Panc1 (cell line): ENCODE results near the gene SBF2. TPM values are rescaled to one million over a fixed set of nuclear protein-coding genes. Genes with fewer than 3 reads are reported as not detected.

Source experiments
- ATAC-seq: fragments of 200-7000 bp; cut with Tn5 transposase; 2 replicates; pipeline ENCODE4 v1.9.1; 2020; ENCODE audit warnings: mild to moderate bottlenecking, moderate library complexity
- Bru-seq: library from RNA; stranded (reverse); fragments of 400-500 nt; gene quantifications from one replicate; lab custom pipeline; 2021; lab: Mats Ljungman, UMichigan
- BruChase-seq, 2 experiments: library from RNA; stranded (reverse); fragments of 400-500 nt; gene quantifications; one replicate each; lab custom pipeline; 2021; lab: Mats Ljungman, UMichigan
- BruUV-seq: library from RNA; stranded (reverse); fragments of 400-500 nt; replicated peaks from 2 replicates; lab custom pipeline; 2021; lab: Mats Ljungman, UMichigan
- CTCF ChIA-PET: fragments of 300-600 bp; sonication (Branson Sonifier 250); formaldehyde crosslinking; loops from one replicate; lab custom pipeline; 2022; ENCODE audit warnings: antibody characterized with exemption; lab: Charles Lee
- POLR2A ChIA-PET: fragments of 300-600 bp; sonication (Branson Sonifier 250); formaldehyde crosslinking; loops from one replicate; lab custom pipeline; 2022; ENCODE audit warnings: antibody characterized with exemption; lab: Charles Lee
- DNase-seq: peaks from one replicate; pipeline ENCODE4 v3.0.0-alpha.2; 2010; ENCODE audit warnings: low read depth, low spot score
- H3K27ac ChIP-seq: 2 replicates; pipeline ENCODE4 v1.5.1; 2011; ENCODE audit warnings: mild to moderate bottlenecking, low read length, inconsistent platforms
- H3K27me3 ChIP-seq: fragments of 200-500 bp; sonication (Bioruptor generic); 2 replicates; pipeline ENCODE4 v1.6.0; 2014; ENCODE audit warnings: low read length, inconsistent platforms; ENCODE audit not compliant: control insufficient read depth, insufficient read depth
- H3K36me3 ChIP-seq: fragments of 200-500 bp; sonication (Bioruptor generic); 2 replicates; pipeline ENCODE4 v1.5.1; 2014; ENCODE audit warnings: inconsistent platforms, mild to moderate bottlenecking, low read length, moderate library complexity; ENCODE audit not compliant: control insufficient read depth, insufficient read depth
- H3K4me1 ChIP-seq: 2 replicates; pipeline ENCODE4 v1.5.1; 2011; ENCODE audit warnings: inconsistent platforms, mild to moderate bottlenecking, low read length, moderate library complexity; ENCODE audit not compliant: control insufficient read depth, insufficient read depth
- H3K4me3 ChIP-seq, 2 experiments: 2 replicates each; pipeline ENCODE4 v1.5.1; 2011 to 2012; ENCODE audit warnings: low read depth in 2 of 2, low read length in 2 of 2, mild to moderate bottlenecking in 2 of 2, inconsistent platforms in 1 of 2, moderate library complexity in 1 of 2
- H3K9me3 ChIP-seq: fragments of 200-500 bp; sonication (Bioruptor generic); 2 replicates; pipeline ENCODE4 v1.5.1; 2014; ENCODE audit warnings: low read depth, mild to moderate bottlenecking, inconsistent platforms, low read length, moderate library complexity; ENCODE audit not compliant: control insufficient read depth, insufficient read depth
- POLR2AphosphoS5 ChIP-seq: IDR thresholded peaks from 2 replicates; pipeline ENCODE4 v1.6.1; 2012; ENCODE audit warnings: mild to moderate bottlenecking, low read depth, low read length, moderate library complexity
- SIN3A ChIP-seq: IDR thresholded peaks from 2 replicates; pipeline ENCODE4 v1.6.1; 2012; ENCODE audit warnings: low read depth, mild to moderate bottlenecking, low read length, moderate library complexity, borderline replicate concordance; ENCODE audit not compliant: insufficient read depth
- TCF7L2 ChIP-seq: IDR thresholded peaks from 2 replicates; pipeline ENCODE4 v1.6.1; 2011; ENCODE audit warnings: mild to moderate bottlenecking, low read depth, low read length, inconsistent platforms
- in situ Hi-C: cut with HindIII; loops from 2 replicates; pipeline ENCODE4 v1.10.0; 2016; ENCODE audit warnings: low sequenced_read_pairs, low pct_unique_long_range_greater_than_20kb
- intact Hi-C: fragments of 100-400 bp; cut with micrococcal nuclease; formaldehyde crosslinking; loops from one replicate; pipeline ENCODE4 v1.10.0; 2022; ENCODE audit not compliant: unreplicated experiment
- long read RNA-seq: library from polyadenylated mRNA; unstranded; transcript quantifications from one replicate; pipeline ENCODE4 v2.0.0, GENCODE V29; 2021; ENCODE audit not compliant: unreplicated experiment
- polyA plus RNA-seq: library from polyadenylated mRNA; unstranded; fragments of >200 nt; gene quantifications from one replicate; pipeline ENCODE4 v1.2.1, GENCODE V29; 2012; ENCODE audit warnings: missing spikeins; ENCODE audit not compliant: insufficient read length
- total RNA-seq: library from RNA; stranded (reverse); gene quantifications from one replicate; pipeline ENCODE4 v1.2.1, GENCODE V29; 2021; ENCODE audit not compliant: unreplicated experiment
- TF ChIP-seq, protein P1 (sequence below), 2 experiments: IDR thresholded peaks; 2 replicates each; pipeline ENCODE4 v1.6.1; 2011 to 2012; ENCODE audit warnings: low read depth in 2 of 2, control low read depth in 1 of 2, low read length in 1 of 2, mild to moderate bottlenecking in 1 of 2, moderate library complexity in 1 of 2; ENCODE audit not compliant: insufficient read depth in 1 of 2
- TF ChIP-seq, protein P2 (sequence below): fragments of 450-650 bp; IDR thresholded peaks from 2 replicates; pipeline ENCODE4 v1.5.1; 2017; ENCODE audit warnings: mild to moderate bottlenecking

SBF2 gene
- total RNA-seq, result 65.0 TPM
- 30.9 TPM for polyA plus RNA-seq
- percentile 92 among the genes with signal in this experiment for Bru-seq, nascent RNA
- percentile 79 among the genes with signal in this experiment for BruChase-seq, experiment 1, labeled RNA remaining after a 2-hour chase
- percentile 80 among the genes with signal in this experiment for BruChase-seq, experiment 2, labeled RNA remaining after a 6-hour chase
- long read RNA-seq, full-length matches to known transcripts, result 6 of 32 reads
- long read RNA-seq, partial matches to known transcripts, result 9 of 32 reads
- long read RNA-seq, other reads (novel, unspliced or antisense), result 17 of 32 reads

DNA sequence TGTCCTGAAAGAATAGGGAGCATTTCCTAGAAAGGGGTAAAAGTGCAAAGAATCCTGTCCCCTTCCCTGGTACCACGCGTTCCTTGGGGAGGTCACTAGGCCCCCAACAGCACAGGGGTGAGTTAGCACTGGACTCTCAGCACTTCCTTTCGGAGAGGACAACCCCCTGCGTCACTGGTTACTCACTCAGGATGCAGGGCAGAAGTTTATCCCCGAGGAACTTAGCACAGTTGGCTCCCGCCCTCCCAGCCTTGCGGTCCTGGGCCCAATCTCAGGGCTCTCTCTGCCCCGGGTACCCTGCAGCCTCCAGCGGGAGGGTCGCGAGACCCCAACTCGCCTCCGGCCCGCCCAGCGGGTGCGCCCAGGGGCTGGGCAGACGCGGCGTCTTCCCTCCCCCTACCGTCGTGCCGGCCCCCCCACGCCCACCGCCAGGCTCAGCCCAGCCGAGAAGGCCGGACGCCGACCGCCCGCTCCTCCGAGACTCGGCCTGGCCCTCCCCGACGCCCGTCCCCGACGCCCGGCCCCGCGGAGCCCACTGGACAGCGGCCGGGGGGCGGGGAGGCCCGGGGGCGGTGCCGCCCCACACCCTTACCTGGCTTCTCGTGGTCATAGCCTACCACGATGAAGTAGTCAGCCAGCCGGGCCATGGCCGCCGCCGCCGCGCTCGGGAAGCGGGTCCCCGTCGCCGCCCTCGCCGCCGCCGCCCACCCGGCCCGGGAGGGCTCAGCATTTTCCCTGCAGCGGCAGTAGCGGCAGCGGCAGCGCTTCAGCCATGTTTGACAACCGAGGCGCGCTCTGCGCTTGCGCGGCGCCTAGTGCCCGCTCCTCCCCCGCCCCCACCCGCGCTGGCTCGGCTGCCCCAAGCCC, at the start of gene SBF2:
Gene SBF2, minus strand, starts transcription at position 797 of the 867 bp plus-strand sequence. Its CDS starts 150 bp downstream, at position 647.
- no peaks in the 10 kb centered on the region for H3K9me3 ChIP-seq
- in situ Hi-C loops (no loop called here), intact Hi-C loops (no loop called here)
- peak within 1 kb of the TSS; percentile 97 for H3K27ac ChIP-seq
- TF ChIP-seq SIN3A (peak; percentile 69), TCF7L2 (0 out of 2 replicates have a peak, but pooled peaks have one; percentile 19), POLR2AphosphoS5 (peak; percentile 91)
- TF ChIP-seq, protein P1, sequence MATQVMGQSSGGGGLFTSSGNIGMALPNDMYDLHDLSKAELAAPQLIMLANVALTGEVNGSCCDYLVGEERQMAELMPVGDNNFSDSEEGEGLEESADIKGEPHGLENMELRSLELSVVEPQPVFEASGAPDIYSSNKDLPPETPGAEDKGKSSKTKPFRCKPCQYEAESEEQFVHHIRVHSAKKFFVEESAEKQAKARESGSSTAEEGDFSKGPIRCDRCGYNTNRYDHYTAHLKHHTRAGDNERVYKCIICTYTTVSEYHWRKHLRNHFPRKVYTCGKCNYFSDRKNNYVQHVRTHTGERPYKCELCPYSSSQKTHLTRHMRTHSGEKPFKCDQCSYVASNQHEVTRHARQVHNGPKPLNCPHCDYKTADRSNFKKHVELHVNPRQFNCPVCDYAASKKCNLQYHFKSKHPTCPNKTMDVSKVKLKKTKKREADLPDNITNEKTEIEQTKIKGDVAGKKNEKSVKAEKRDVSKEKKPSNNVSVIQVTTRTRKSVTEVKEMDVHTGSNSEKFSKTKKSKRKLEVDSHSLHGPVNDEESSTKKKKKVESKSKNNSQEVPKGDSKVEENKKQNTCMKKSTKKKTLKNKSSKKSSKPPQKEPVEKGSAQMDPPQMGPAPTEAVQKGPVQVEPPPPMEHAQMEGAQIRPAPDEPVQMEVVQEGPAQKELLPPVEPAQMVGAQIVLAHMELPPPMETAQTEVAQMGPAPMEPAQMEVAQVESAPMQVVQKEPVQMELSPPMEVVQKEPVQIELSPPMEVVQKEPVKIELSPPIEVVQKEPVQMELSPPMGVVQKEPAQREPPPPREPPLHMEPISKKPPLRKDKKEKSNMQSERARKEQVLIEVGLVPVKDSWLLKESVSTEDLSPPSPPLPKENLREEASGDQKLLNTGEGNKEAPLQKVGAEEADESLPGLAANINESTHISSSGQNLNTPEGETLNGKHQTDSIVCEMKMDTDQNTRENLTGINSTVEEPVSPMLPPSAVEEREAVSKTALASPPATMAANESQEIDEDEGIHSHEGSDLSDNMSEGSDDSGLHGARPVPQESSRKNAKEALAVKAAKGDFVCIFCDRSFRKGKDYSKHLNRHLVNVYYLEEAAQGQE (IDR thresholded peaks at IDR 0.05; ENCODE audit: insufficient read depth in 1 of 2, low read depth in 2 of 2, low read length in 1 of 2), result peak in 1 of 2 experiments; percentile 18; a peak in 1 of 4 replicates
- TF ChIP-seq, protein P2, sequence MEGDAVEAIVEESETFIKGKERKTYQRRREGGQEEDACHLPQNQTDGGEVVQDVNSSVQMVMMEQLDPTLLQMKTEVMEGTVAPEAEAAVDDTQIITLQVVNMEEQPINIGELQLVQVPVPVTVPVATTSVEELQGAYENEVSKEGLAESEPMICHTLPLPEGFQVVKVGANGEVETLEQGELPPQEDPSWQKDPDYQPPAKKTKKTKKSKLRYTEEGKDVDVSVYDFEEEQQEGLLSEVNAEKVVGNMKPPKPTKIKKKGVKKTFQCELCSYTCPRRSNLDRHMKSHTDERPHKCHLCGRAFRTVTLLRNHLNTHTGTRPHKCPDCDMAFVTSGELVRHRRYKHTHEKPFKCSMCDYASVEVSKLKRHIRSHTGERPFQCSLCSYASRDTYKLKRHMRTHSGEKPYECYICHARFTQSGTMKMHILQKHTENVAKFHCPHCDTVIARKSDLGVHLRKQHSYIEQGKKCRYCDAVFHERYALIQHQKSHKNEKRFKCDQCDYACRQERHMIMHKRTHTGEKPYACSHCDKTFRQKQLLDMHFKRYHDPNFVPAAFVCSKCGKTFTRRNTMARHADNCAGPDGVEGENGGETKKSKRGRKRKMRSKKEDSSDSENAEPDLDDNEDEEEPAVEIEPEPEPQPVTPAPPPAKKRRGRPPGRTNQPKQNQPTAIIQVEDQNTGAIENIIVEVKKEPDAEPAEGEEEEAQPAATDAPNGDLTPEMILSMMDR, result no peak
- CTCF ChIA-PET, result no interaction called here
- no TSS peak for BruUV-seq
- H3K4me1 ChIP-seq, result peaks cover 44% of the 10 kb centered on the region
- H3K36me3 ChIP-seq, result no peaks in the 10 kb centered on the region; the same call in 1 of the 2 replicates
- H3K4me3 ChIP-seq, result peak within 1 kb of the TSS; percentile 67 to 74
- POLR2A ChIA-PET, result interaction anchor here (0.6 to 1.0 kb wide), 2 partner anchors 9 to 14 kb away, joined by 3 to 5 read pairs; no protein-coding TSS in a partner anchor
- no peak for DNase-seq
- H3K27me3 ChIP-seq, result no peaks in the 10 kb centered on the region
- ATAC-seq, result peak; percentile 91

DNA sequence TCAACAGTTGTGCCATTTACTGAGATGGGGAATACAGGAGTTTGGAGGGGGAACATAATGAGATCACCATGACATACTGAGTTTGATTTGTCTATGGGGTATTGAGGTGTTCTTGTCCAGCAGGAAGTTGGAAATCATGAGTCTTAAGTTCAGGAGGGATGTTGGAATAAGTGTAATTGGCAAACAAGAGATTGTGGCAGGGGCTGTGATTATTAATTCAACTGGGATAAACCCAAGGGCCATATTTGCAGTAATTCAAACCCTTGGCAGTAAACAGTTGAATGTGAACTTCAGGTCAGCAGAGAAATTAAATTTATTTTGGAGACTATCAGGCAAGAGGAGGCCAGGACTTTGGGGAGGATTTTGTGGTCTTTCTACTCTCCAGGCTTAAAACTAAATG, 44.3 kb upstream of the SBF2 start:
- H3K9me3 ChIP-seq, result no peaks in the 10 kb centered on the region
- H3K27me3 ChIP-seq, result no peaks in the 10 kb centered on the region
- no peak overlapping the region for H3K27ac ChIP-seq
- H3K4me3 ChIP-seq, result no peak overlapping the region
- BruUV-seq, result no TSS peak
- no peaks in the 10 kb centered on the region for H3K4me1 ChIP-seq
- in situ Hi-C loops (no loop called here), intact Hi-C loops (no loop called here)
- no peaks in the 10 kb centered on the region for H3K36me3 ChIP-seq
- POLR2A ChIA-PET, result no interaction called here
- CTCF ChIA-PET, result no interaction called here
- ATAC-seq (no peak), DNase-seq (no peak)
- no peak for TF ChIP-seq SIN3A
- no peak for TF ChIP-seq POLR2AphosphoS5
- TF ChIP-seq TCF7L2, result no peak
- TF ChIP-seq, protein P2, result no peak
- TF ChIP-seq, protein P1 (IDR thresholded peaks at IDR 0.05; ENCODE audit: insufficient read depth in 1 of 2, low read depth in 2 of 2, low read length in 1 of 2), result no peak
